GM19240 (cell line): Measurements from ENCODE around the gene ZNF548.
"Not testable (repeated sequence)": the region's sequence is repeated elsewhere in the genome, so short reads cannot be mapped to it uniquely, and the experiment has no call there.

Experiments
- DNase-seq: peaks from one replicate; pipeline ENCODE4 v3.0.0; 2011; ENCODE audit warnings: low spot score; ENCODE audit not compliant: insufficient read length

ZNF548 gene

GRCh38 chr19:57389730-57390598 lies at the start of gene ZNF548:
Gene ZNF548, plus strand, starts transcription at chr19:57389854. Its CDS starts 246 bp downstream, at chr19:57390100.
- DNase-seq, result peak; percentile 68

GRCh38 chr19:57342582-57342981 lies 47.1 kb upstream of the ZNF548 start:
- DNase-seq, result no peak

GRCh38 chr19:57348136-57348535 lies 41.5 kb upstream of the ZNF548 start:
- DNase-seq, result no peak

- DNase-seq, result peak; percentile 83
Observed at GRCh38 chr19:57350877-57351805, 38.5 kb upstream of the ZNF548 start, which contains the start of gene ZNF304. Gene ZNF304, plus strand, starts transcription at chr19:57351271. Its CDS starts 394 bp downstream, at chr19:57351665.

- DNase-seq, result no peak
Observed at GRCh38 chr19:57351867-57352266, 37.8 kb upstream of the ZNF548 start.

GRCh38 chr19:57355916-57356315 lies 33.7 kb upstream of the ZNF548 start:
- DNase-seq, result no peak

GRCh38 chr19:57357406-57357805 lies 32.2 kb upstream of the ZNF548 start:
- DNase-seq, result no peak

- no peak for DNase-seq
Observed at GRCh38 chr19:57359300-57359699, 30.4 kb upstream of the ZNF548 start.

- no peak for DNase-seq
Observed at GRCh38 chr19:57362419-57362818, 27.2 kb upstream of the ZNF548 start.

- DNase-seq, result peak; percentile 63
Observed at GRCh38 chr19:57362997-57363687, 26.5 kb upstream of the ZNF548 start, which contains the start of the genes TRAPPC2B and ZNF547. Gene TRAPPC2B, plus strand, starts transcription at chr19:57363551. Its CDS starts 1,283 bp downstream, at chr19:57364834. Gene ZNF547, plus strand, starts transcription at chr19:57363551. Its CDS starts 5,005 bp downstream, at chr19:57368556.

GRCh38 chr19:57363688-57364181 lies 25.9 kb upstream of the ZNF548 start:
- DNase-seq, result no peak

GRCh38 chr19:57366776-57367175 lies 22.9 kb upstream of the ZNF548 start:
- no peak for DNase-seq

- DNase-seq, result no peak
Observed at GRCh38 chr19:57374179-57374578, 15.5 kb upstream of the ZNF548 start.

GRCh38 chr19:57374647-57375046 lies 15.0 kb upstream of the ZNF548 start:
- DNase-seq, result not testable (repeated sequence)

GRCh38 chr19:57376151-57376550 lies 13.5 kb upstream of the ZNF548 start:
- DNase-seq, result no peak

GRCh38 chr19:57377498-57378146 lies 12.0 kb upstream of the ZNF548 start:
- no peak for DNase-seq

- DNase-seq, result no peak
Observed at GRCh38 chr19:57380923-57381322, 8.7 kb upstream of the ZNF548 start.

- no peak for DNase-seq
Observed at GRCh38 chr19:57382806-57383488, 6.7 kb upstream of the ZNF548 start.

GRCh38 chr19:57389194-57389729 lies 392 bp upstream of the ZNF548 start:
- no peak for DNase-seq

GRCh38 chr19:57395710-57396109 lies 6.1 kb downstream of the ZNF548 start:
- no peak for DNase-seq
